Amniotic epithelial cell (primary cell): ENCODE results near the gene RELL1.

Experiments used
- DNase-seq: peaks from one replicate; pipeline ENCODE4 v3.0.0-alpha.2; 2010; ENCODE audit warnings: low read depth

Gene RELL1, protein sequence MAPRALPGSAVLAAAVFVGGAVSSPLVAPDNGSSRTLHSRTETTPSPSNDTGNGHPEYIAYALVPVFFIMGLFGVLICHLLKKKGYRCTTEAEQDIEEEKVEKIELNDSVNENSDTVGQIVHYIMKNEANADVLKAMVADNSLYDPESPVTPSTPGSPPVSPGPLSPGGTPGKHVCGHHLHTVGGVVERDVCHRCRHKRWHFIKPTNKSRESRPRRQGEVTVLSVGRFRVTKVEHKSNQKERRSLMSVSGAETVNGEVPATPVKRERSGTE

DNA sequence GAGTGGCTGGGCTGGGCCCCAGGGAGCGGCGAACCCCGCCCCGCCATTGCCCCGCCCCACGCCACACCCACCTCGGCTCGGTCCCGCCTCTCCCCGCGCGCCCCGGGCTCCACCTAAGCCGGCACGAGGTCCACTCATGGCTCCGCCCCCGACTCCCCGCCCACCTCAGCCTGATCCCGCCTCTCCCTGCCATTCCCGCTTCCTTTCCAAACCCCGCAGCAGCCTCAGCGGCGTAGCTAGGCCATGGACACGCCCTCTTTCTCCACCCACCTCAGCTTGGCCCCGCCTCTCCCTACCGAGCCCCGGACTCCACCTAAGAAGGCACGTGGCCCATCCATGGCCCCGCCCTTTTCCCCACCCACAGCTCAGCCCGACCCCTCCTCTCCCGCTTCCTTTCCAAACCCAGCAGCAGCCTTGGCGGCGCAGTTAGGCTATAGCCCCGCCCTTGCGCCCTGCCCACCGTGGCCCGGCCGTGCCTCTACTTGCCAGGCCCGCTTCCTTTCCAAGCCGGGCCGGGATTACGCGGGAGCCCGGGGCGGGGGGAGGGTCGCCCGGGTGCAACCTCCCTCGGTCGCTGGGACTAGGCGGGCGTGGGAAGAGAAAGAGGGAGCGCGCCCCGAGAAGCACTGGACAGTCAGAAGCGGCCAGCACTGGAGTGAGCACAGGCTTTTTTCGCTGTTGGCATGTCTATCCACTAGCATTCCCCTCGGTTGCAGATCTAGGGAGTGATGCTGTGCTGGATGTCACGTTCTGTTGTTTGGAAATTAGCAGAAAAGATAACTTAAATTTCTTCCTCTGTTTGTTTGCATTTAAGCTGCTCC is at the start of gene RELL1:
TSS of gene RELL1 (minus strand) at position 4 of the 821 bp plus-strand sequence. CDS start 89 bp downstream, outside the sequence.
- DNase-seq, result peak; percentile 99

GRCh38 chr4:37735578-37735977 is 49.4 kb upstream of the RELL1 start:
- DNase-seq, result no peak

DNA sequence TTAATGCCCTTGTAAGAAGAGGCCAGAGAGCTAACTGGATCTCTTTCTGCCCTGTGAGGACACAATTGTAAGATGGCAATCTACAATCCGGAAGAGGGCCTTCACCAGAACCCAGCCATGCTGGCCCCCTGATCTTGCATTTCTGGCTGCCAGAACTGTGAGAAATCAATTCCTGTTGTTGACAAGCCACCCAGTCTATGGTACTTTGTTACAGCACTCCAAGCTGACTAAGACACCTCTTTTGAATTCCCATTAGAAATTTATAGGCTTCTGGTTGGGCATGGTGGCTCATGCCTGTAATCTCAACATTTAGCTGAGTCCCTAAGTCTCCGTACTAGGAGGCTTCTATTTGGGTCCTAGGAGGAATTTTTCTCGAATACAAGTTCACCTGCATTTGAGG is 48.8 kb upstream of the RELL1 start:
- no peak for DNase-seq

DNA sequence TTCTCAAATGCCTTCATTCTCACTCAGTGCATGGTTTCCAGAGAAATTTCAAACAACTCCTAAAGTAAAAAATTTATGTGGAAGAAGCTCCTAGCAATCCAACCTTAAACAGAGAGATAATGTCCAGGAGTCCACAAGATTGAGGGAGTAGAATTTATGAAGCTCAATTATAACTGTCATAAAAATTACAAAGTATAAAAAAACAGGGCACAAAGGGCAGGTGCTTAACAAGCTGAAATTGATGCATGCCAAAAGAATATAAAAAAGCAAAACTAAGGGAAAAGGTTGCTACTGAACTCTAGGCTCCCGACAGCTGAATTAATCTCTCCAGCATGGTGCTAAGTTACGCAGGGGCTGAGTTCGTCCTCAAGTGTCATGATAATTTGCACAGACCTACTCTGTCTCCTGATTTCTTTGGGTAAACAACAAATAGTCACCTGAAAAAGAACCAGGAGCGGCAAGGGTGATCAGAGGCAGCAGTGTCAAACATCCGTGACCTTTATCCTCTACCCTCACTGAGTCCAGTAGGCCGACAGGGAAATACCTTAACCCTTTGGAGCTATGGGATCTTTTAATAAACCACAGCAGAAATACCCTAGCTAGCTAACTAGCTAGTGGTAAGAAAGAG is 47.2 kb upstream of the RELL1 start:
- no peak for DNase-seq

DNA sequence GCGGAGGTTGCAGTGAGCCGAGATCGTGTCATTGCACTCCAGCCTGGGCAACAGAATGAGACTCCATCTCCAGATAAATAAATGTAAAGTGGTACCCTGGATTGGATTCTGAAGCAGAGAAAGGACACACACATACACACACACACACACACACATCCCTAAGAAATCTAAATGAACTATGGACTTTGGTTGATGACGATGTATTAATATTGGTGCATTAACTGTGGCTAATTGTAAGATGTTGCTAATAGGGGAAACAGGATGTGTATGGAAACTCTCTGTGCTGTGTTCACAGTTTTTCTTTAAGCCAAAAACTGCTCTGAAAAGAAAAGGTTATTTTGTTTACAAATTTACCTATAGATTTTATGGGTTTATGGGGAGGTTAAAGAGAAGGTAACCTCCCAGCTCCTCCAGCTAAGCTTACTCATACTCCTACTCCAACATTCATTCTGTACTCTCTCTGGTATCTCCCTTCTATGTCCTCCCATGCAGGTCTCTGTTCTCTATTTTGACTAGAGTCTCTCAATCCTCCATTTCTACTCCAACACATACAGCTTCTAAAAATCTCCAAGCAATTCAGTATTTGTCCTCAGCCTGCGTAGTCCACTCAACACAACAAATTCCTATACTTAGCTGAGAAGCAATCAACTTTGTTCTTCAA is 46.5 kb upstream of the RELL1 start:
- DNase-seq, result no peak

DNA sequence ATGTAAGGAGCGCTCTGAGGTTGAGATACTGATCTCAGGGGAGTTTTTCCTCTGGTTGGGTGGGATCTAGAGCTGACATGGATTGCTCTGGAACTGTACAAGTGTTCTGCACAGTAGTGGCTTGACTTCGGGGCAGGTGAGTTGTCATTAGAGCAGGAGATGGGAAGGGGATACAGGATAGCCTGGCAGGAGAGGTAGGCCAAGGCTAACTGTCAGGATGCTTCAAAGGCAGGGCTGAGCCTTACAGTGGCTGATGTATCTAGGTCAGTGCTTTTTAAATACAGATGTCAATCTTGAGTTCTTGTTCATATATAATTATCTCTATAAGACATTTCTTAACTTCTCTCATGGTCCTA is 43.5 kb upstream of the RELL1 start:
- no peak for DNase-seq

DNA sequence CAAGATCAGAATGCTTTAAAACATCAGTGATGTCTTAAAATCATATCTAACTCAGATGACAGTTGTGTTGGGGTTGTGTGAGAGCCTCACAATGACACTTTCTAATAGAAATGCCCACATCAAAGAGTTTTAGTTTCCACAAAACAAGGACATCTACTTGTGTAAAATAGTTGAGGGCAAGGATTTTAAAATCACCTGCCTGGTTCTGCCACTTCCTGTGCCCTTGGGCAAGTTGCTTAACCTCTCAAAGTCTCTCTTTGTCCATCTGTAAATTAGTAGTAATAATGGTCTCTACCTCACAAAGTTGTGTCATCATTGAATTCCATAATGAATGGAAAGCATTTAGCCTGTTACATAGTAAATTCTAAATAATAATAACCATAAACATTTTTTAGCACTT is 41.9 kb upstream of the RELL1 start:
- DNase-seq, result no peak

- DNase-seq, result no peak
Observed at GRCh38 chr4:37727635-37728034, 41.5 kb upstream of the RELL1 start.

- DNase-seq, result peak; percentile 60
Observed at GRCh38 chr4:37726666-37727065, 40.5 kb upstream of the RELL1 start.

- DNase-seq, result no peak
Observed at GRCh38 chr4:37725718-37726117, 39.5 kb upstream of the RELL1 start.

DNA sequence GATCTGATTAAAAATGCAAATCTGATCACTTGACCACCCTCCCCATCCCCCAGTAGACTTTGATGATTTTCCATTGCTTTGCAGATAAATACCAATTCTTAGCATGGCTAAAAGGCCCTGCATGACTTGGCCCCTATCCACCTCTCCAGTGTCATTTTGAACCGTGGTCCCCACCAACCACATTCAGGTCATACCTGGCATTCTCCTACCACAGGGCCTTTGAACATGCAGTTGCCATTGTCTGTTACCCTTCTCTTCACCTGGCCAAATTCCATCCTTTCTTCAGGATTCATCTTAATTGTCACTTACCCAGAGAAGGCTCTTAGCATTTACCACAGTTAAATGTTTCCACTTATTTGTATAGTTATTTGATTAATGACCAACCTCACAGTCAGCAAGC is 36.9 kb upstream of the RELL1 start:
- no peak for DNase-seq

DNA sequence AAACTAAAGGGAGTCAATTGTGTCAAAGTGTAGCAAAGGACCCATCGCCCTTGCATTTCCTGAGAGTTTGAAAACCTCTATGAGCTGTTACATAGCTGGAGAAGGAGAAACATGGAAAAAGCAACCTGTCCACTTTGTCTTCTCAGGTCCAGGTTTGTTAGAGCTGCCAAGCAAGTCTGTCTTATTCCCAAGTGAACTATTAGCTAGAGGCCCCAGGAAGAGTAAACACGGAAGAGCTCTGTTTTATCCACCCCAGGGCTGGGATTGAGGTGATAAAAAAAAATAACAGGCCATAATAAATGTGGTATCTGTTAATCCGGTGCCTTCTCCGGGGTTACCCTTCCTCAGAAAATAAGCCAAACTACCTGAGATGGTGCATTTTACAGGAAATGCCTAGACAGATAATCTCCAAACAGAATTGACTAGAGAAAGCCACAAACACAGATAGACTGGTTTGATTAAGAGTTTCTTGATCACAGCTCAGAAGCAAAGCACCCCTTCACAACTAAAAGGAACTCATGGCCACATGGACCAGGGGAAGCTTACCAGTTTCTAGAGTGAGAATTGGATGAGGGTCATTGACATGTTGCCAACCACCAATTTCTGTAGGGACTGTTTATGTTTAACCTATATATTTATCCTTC is 35.9 kb upstream of the RELL1 start:
- no peak for DNase-seq

DNA sequence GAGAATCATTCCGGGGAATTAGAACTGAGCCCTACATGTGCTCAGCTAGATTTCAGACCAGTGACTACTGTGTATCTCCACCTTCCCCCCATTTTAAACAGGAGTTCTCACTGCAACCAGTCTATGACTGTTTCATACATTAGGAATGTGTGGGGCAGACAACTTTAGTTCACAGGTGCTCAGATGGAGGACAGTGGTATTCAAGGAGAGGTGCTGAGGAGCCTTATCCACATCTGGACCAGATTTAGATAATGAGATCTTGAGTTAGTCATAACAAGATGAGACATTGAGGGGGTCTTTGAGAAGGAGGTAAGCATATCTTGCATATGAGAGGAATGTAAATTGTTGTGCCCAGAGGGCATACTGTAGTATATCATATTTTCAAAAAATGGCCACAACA is 32.8 kb upstream of the RELL1 start:
- DNase-seq, result no peak

GRCh38 chr4:37717576-37717975 is 31.4 kb upstream of the RELL1 start:
- DNase-seq, result peak; percentile 72

GRCh38 chr4:37715889-37716402 is 29.8 kb upstream of the RELL1 start:
- peak; percentile 80 for DNase-seq

DNA sequence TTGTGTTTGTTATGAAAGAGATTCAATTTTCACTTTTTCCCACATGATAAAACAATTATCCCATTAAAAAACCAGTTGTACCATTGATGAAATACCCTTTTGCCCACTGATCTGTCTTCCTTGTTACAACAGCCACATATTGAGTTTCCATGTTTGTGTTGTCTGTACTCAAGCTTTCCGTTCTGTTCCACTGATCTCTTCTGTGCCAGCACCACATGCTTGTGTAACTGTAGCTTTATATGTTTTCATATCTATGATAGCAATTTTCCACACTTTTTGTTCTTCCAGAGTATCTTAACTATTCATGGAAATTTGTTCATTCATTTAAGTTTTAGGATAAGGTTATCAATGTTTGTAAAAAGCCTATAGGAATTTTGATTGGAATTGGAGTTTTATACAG is 24.3 kb upstream of the RELL1 start:
- no peak for DNase-seq

DNA sequence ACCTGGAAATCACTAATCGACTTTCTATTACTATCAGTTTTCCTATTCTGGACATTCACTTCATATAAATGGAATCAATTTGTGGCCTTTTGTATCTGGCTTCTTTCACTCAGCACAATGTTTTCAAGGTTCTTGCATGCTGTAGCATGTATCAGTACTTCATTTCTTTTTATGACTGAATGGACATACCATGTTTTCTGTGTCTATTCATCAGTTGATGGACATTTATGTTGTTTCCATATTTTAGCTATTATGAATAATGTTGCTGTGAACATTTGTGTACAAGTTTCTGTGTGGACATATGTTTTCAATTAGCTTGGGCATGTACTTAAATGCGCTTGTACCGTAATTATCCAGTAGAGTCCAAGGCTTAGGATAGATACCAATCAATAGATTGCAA is 19.9 kb upstream of the RELL1 start:
- DNase-seq, result no peak

DNA sequence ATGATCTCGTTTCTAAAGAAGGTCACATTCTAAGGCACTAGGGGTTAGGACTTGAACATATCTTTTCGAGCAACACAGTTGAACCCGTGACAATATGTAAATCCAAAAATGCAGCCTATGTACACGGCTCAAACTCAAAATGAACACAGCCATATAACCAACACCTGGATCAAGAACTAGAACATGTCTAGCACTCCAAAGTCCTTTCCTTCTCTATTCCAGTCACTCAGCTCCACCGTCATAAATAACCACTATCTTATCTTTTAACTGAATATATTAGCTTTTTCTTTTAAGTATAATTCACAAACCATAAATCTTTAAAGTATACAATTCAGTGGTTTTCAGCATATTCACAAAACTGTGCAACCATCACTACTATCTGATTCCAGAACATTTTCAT is 19.4 kb upstream of the RELL1 start:
- no peak for DNase-seq

GRCh38 chr4:37699868-37700481 is 13.8 kb upstream of the RELL1 start:
- DNase-seq, result no peak

DNA sequence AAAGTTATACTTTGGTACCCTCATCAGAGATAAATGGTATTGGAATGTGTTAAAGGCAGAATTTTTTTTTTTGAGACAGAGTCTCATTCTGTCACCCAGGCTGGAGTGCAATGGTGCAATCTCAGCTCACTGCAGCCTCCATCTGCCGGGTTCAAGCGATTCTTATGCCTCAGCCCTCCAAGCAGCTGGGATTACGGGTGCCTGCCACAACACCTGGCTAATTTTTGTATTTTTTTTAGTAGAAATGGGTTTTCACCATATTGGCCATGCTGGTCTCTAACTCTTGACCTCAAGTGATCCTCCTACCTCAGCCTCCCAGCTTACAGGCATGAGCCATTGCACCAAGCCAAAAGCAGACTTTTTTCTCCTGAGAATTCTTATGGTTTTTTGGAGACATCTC is 11.4 kb upstream of the RELL1 start:
- no peak for DNase-seq

DNA sequence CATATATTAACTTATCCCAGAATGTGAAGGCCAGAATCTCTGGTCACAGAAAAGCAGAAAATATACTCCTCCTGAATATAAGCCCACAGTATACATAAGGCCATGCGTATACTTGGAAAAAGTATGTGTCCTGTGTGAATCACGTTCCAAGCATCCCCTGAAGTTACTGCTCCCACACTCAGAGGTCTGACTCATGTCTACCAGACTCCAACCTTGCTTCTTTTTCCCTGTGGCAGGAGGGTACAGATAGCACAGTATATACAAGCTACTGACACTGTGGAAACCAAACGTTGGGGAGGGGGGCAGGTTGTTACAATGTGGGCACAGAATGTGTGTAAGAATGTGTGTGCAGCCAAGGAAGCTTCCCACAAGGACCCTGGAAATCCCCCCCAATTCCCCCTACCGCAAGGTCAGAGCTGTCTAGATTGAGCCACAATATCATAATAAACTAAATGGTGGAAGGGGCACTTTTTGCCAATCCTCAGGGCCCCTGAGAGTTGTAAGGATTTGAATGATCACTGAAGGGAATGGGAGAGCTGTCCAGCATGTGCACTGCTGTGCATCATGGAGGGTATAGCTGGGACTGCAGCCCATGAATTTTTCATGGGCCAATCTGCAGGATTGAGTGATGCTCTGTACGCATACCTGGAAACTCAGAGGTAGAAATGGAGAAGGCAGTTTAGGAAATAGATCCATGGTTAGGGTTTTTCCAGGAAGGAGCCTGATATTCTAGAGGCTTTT is 7.4 kb upstream of the RELL1 start:
- peak; percentile 94 for DNase-seq
